Measurements from ENCODE around the gene MAP3K2. TPM values are rescaled to one million over a fixed set of nuclear protein-coding genes. Genes with fewer than 3 reads are reported as not detected.

Gene MAP3K2
- total RNA-seq, 1 experiment from 2014 or later: 38.7 TPM

GRCh38 chr2:127358044-127358443 is 29.7 kb downstream of the MAP3K2 start:
- no peaks in the 10 kb centered on the region for H3K27me3 Mint-ChIP-seq (ENCODE audit: insufficient read depth, unreplicated experiment)
- H3K9me3 ChIP-seq: no peaks in the 10 kb centered on the region
- H3K4me3 Mint-ChIP-seq (ENCODE audit: unreplicated experiment): no peak overlapping the region
- H3K27me3 ChIP-seq (replicated peaks; ENCODE audit: control insufficient read depth, insufficient read depth, low read length): no peaks in the 10 kb centered on the region
- peaks cover 16% of the 10 kb centered on the region for H3K4me1 Mint-ChIP-seq (ENCODE audit: low read depth, unreplicated experiment)
- TF ChIP-seq CTCF (IDR thresholded peaks at IDR 0.05; ENCODE audit: insufficient read depth in 1 of 2, low read depth in 1 of 2, low read length in 1 of 2, severe bottlenecking in 1 of 2, unreplicated experiment in 1 of 2): no peak
- ChIA-PET POLR2A (no interaction called here), CTCF (no interaction called here)
- no TSS peak for BruUV-seq (replicated peaks)
- peaks cover 6% of the 10 kb centered on the region; the same call in 1 of the 2 replicates for H3K4me1 ChIP-seq
- no peaks in the 10 kb centered on the region for H3K9me3 Mint-ChIP-seq (ENCODE audit: unreplicated experiment)
- no peak overlapping the region for H3K4me3 ChIP-seq (ENCODE audit: low read depth, low read length)
- no peak overlapping the region for H3K27ac Mint-ChIP-seq (ENCODE audit: unreplicated experiment)
- H3K36me3 Mint-ChIP-seq (ENCODE audit: insufficient read depth, unreplicated experiment): no peaks in the 10 kb centered on the region
- intact Hi-C loops (cut with micrococcal nuclease; ENCODE audit: unreplicated experiment): no loop called here
- H3K36me3 ChIP-seq (ENCODE audit: control insufficient read depth, insufficient read depth, low read length): no peaks in the 10 kb centered on the region
- DNase-seq: no peak

GRCh38 chr2:127357591-127357990 is 30.2 kb downstream of the MAP3K2 start:
- peaks cover 6% of the 10 kb centered on the region; the same call in 1 of the 2 replicates for H3K4me1 ChIP-seq
- H3K36me3 ChIP-seq (ENCODE audit: control insufficient read depth, insufficient read depth, low read length): no peaks in the 10 kb centered on the region
- ChIA-PET CTCF (no interaction called here), POLR2A (no interaction called here)
- DNase-seq: no peak
- no peaks in the 10 kb centered on the region for H3K36me3 Mint-ChIP-seq (ENCODE audit: insufficient read depth, unreplicated experiment)
- intact Hi-C loops (cut with micrococcal nuclease; ENCODE audit: unreplicated experiment): no loop called here
- no peaks in the 10 kb centered on the region for H3K27me3 Mint-ChIP-seq (ENCODE audit: insufficient read depth, unreplicated experiment)
- H3K4me3 Mint-ChIP-seq (ENCODE audit: unreplicated experiment): no peak overlapping the region
- H3K4me3 ChIP-seq (ENCODE audit: low read depth, low read length): no peak overlapping the region
- H3K9me3 ChIP-seq: no peaks in the 10 kb centered on the region
- no TSS peak for BruUV-seq (replicated peaks)
- TF ChIP-seq CTCF (IDR thresholded peaks at IDR 0.05; ENCODE audit: insufficient read depth in 1 of 2, low read depth in 1 of 2, low read length in 1 of 2, severe bottlenecking in 1 of 2, unreplicated experiment in 1 of 2): no peak
- H3K27ac Mint-ChIP-seq (ENCODE audit: unreplicated experiment): no peak overlapping the region
- H3K27me3 ChIP-seq (replicated peaks; ENCODE audit: control insufficient read depth, insufficient read depth, low read length): no peaks in the 10 kb centered on the region
- peaks cover 1% of the 10 kb centered on the region for H3K9me3 Mint-ChIP-seq (ENCODE audit: unreplicated experiment)
- peaks cover 16% of the 10 kb centered on the region for H3K4me1 Mint-ChIP-seq (ENCODE audit: low read depth, unreplicated experiment)

GRCh38 chr2:127356531-127356930 is 31.2 kb downstream of the MAP3K2 start:
- no peak overlapping the region for H3K27ac Mint-ChIP-seq (ENCODE audit: unreplicated experiment)
- CTCF ChIA-PET: no interaction called here

More at GRCh38 chr2:127356531-127356930, 31.2 kb downstream of the MAP3K2 start:
- POLR2A ChIA-PET: no interaction called here
- peaks cover 10% of the 10 kb centered on the region for H3K9me3 Mint-ChIP-seq (ENCODE audit: unreplicated experiment)
- no TSS peak for BruUV-seq (replicated peaks)
- H3K4me1 ChIP-seq: peaks cover 6% of the 10 kb centered on the region; the same call in 1 of the 2 replicates
- intact Hi-C loops (cut with micrococcal nuclease; ENCODE audit: unreplicated experiment): no loop called here
- no peaks in the 10 kb centered on the region for H3K36me3 Mint-ChIP-seq (ENCODE audit: insufficient read depth, unreplicated experiment)
- H3K4me1 Mint-ChIP-seq (ENCODE audit: low read depth, unreplicated experiment): peaks cover 16% of the 10 kb centered on the region
- DNase-seq: no peak
- no peaks in the 10 kb centered on the region for H3K9me3 ChIP-seq
- H3K36me3 ChIP-seq (ENCODE audit: control insufficient read depth, insufficient read depth, low read length): no peaks in the 10 kb centered on the region
- TF ChIP-seq CTCF (IDR thresholded peaks at IDR 0.05; ENCODE audit: insufficient read depth in 1 of 2, low read depth in 1 of 2, low read length in 1 of 2, severe bottlenecking in 1 of 2, unreplicated experiment in 1 of 2): no peak
- H3K27me3 ChIP-seq (replicated peaks; ENCODE audit: control insufficient read depth, insufficient read depth, low read length): no peaks in the 10 kb centered on the region
- no peaks in the 10 kb centered on the region for H3K27me3 Mint-ChIP-seq (ENCODE audit: insufficient read depth, unreplicated experiment)
- H3K4me3 Mint-ChIP-seq (ENCODE audit: unreplicated experiment): no peak overlapping the region
- H3K4me3 ChIP-seq (ENCODE audit: low read depth, low read length): no peak overlapping the region

All from Caco-2 (cell line).